AG08395 (cell line): ENCODE measurements around the gene SPZ1.
"Not testable (repeated sequence)": the region's sequence is repeated elsewhere in the genome, so short reads cannot be mapped to it uniquely, and the experiment has no call there.

Experiments
- DNase-seq: peaks from one replicate; pipeline ENCODE4 v3.0.0; 2012; ENCODE audit warnings: mixed read lengths, low spot score

SPZ1 gene, protein sequence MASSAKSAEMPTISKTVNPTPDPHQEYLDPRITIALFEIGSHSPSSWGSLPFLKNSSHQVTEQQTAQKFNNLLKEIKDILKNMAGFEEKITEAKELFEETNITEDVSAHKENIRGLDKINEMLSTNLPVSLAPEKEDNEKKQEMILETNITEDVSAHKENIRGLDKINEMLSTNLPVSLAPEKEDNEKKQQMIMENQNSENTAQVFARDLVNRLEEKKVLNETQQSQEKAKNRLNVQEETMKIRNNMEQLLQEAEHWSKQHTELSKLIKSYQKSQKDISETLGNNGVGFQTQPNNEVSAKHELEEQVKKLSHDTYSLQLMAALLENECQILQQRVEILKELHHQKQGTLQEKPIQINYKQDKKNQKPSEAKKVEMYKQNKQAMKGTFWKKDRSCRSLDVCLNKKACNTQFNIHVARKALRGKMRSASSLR

DNA sequence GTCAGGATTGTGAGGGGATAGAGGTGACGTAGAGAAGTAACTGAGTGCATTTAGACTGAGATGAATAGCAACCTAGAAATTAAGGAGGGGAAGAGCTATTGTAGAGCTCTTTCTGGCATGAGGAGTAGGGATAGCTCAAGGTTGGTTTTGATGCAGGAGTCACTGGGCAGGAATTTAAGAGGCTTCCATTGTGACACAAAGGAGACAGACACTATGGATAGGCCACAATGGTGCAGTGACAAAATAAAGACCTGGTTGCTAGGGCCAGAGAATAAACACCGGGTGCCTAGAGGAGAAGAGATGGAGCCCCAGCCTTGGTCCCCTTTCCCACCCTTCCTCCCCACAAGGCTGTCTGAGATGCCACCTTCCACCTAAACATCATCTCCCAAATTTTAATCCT is at the start of gene SPZ1:
Gene SPZ1, plus strand, starts transcription at position 301 of the 400 bp plus-strand sequence. CDS start 214 bp downstream, outside the sequence.
- no peak for DNase-seq

DNA sequence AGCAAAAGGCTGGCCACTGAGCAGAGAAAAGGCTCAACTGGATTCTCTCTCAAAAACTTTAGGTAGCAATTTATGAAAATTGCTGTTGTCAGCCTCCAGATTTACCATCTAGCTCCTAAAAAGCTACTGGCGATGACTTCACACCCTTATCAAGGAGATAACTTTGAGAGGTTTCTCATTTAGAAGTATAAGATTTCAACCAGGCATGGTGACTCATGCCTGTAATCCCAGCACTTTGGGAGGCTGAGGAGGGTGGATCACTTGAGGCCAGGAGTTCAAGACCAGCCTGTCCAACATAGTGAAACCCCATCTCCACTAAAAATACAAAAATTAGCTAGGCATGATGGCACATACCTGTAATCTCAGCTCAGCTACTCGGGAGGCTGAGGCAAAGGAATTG is 49.3 kb upstream of the SPZ1 start:
- DNase-seq = not testable (repeated sequence)

DNA sequence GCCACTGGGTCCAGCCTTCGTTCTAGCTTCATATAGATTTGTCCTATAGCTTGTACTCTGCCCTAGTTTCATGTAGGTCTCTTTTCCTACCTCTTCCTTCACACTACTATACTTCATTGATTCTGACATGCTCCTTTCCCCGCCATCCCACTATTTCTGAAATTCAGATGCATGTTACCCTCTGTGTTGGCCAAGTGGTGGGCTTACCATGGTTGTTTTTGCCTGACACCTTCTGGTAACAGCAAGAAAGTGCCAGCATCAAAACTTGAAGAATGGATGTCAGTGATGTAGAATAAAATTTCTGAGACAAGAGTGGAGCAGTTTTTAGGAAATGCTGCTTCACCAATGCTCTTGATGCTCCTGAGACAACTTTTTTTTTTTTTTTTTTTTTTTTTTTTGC is 44.5 kb upstream of the SPZ1 start:
- DNase-seq = no peak

DNA sequence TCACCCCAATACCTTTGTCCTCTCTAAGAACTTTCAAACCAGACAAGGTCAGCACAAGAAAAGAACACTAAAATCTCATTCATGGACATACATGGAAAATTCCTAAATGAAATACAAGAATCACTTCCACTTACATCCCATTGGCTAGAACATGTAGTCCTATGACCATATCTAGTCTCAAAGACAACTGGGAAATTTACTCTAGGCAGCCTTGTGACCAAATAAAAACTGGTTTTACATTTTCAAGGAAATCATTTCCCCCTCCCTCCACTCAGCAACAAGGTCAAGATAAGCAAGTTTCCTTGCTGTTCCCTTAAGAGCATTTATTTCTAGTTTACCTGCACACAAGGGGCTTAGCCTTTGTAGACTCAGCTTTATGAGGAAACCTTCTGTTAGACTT is 43.6 kb upstream of the SPZ1 start:
- DNase-seq = no peak

DNA sequence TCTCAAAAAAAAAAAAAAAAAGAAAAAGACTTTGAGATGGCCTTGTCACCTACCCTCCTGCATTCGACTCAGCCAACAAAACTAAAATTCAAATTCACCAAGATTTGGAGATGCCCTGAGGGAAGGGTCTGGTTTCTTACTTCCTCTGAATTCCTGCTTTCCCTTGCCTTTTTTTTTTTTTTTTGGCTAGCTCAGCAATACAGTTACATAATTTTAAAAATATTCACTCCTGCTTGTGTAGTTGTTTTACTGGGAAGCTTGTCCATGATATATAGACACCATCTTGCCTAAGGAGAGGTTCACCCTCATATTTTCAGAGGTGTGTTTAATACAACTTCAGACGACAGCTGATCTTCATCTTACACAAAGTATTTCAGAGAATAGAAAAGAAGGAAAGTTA is 42.6 kb upstream of the SPZ1 start:
- no peak for DNase-seq

DNA sequence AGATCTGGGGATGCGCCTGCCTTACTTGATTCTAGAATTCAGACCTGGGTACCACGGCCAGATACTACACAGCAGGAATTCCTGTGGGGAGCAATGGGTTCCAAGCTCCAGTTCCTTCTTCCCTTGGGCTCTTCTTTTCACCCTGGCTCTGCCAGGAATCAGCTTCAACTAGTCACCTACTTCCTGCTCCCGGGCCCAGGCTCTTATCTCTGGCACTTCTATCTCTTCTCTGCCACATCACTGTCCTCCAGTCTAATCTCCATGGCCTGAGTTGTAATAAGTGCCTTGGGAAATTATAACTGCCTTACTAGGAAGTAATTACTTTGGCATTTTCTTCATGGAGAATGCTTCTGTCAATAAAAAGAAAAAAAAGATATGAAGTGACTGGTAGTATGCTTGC is 37.7 kb upstream of the SPZ1 start:
- no peak for DNase-seq

DNA sequence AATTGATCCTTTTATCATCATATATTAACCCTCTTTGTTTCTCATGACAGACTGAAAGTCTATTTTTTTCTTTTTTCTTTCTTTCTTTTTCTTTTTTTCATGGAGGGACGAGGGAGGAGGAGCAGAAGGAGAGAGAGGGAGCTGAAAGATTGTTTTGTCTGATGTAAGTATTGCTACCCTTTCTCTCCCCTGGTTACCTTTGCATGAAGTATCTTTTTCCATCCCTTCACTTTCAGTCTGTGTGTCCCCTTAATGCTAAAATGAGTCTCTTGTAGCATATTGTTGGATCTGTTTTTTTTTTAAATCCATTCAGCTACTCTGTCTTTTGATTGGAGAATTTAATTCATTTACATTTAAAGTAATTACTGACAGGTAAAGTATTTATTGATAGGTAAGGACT is 36.4 kb upstream of the SPZ1 start:
- DNase-seq = no peak

DNA sequence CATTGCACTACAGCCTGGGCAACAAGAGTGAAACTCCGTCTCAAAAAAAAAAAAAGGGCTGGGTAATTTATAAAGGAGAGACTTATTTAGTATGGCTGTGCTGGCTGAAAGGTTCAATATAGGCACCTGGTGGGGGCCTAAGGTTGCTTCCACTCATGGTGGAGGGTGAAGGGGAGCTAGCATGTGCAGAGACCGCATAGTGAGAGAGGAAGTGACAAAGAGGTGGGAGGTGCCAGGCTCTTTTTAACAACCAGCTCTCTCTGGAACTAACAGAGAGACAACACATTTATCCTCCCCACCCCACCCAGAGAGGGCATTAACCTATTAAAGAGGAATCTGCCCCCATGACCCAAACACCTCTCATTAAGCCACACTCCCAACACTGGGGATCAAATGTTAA is 35.1 kb upstream of the SPZ1 start:
- DNase-seq = no peak

DNA sequence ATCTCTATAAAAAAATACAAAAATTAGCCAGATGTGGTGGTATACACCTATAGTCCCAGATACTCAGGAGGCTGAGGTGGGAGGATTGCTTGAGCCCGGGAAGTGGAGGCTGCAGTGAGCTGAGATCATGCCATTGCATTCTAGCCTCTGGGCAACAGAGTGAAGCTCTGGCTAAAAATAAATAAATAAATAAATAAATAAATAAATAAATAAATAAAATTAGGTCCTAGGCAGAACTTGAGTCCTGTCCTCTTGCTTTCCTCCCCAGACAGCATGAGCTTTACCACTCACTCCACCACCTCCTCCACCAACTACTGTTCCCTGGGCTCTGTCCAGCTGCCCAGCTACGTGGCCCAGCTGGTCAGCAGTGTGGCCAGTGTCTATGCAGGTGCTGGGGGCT is 31.6 kb upstream of the SPZ1 start:
- no peak for DNase-seq

DNA sequence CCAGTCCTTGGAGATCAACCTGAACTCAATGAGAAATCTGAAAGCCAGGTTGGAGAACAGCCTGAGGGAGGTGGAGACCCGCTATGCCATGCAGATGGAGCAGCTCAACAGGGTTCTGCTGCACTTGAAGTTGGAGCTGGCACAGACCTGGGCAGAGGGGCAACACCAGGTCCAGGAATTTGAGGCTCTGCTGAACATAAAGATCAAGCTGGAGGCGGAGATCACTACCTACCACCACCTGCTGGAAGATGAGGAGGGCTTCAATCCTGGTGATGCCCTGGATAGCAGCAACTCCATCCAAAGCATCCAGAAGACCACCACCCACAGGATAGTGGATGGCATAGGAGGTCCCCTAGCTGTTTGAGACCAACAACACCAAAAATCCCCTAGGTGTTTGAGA is 30.5 kb upstream of the SPZ1 start:
- DNase-seq = no peak

DNA sequence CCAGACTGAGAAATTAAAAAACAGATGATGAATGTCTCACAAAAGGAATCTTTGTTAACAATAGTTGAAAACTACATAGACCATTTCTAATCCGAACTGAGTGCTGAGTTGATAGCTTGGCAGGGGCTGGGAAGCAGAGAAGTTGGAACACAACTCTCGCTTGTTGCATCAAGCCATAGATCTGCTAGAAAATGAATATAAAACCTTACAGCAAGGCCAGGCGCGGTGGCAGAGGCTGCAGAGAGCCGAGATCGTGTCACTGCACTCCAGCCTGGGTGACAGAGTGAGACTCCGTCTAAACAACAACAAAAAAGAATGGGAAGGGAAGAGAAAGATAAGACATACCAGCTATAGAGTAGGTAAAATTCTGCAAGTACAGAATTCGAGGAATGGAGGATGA is 28.0 kb upstream of the SPZ1 start:
- DNase-seq = no peak

DNA sequence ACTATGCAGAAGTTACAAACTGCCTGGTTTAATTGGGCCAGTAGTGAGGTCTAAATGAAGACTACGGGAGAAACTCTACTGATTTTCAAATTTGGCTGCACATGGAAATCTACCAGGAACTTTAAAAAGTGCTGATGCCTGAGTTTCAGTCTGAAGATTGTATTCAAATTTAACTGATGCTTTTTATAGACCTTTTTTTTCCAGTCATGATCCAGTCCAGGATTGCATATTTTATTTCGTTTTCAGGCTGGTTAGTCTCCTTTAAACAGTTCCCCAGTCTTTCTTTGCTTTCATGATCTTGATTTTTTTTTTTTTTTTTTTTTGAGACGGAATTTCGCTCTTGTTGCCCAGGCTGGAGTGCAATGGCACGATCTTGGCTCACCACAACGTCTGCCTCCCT is 23.7 kb upstream of the SPZ1 start:
- DNase-seq = no peak

DNA sequence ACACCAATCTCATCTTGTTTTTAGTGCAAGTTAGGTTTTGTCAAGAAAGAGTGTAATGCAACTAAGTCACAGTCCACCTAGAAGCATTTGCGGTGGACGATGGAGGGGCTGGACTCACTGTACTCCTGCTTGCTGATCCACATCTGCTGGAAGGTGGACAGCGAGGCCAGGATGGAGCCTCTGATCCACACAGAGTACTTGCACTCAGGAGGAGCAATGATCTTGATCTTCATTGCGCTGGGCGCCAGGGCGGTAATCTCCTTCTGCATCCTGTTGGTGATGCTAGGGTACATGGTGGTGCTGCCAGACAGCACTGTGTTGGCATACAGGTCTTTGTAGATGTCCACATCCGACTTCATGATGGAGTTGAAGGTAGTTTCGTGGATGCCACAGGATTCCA is 20.2 kb upstream of the SPZ1 start:
- DNase-seq = no peak

DNA sequence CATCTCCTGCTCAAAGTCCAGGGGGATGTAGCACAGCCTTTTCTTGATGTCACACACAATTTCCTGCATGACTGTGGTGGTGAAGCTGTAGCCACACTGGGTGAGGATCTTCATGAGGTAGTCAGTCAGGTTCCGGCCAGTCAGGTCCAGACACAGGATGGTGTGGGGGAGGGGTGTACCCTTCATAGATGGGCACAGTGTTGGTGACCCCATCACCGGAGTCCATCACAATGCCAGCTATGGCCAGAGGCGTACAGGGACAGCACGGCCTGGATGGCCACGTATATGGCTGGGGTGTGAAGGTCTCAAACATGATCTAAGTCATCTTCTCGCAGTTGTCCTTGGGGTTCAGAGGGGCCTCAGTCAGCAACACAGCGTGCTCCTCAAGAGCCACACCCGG is 19.7 kb upstream of the SPZ1 start:
- DNase-seq = no peak

DNA sequence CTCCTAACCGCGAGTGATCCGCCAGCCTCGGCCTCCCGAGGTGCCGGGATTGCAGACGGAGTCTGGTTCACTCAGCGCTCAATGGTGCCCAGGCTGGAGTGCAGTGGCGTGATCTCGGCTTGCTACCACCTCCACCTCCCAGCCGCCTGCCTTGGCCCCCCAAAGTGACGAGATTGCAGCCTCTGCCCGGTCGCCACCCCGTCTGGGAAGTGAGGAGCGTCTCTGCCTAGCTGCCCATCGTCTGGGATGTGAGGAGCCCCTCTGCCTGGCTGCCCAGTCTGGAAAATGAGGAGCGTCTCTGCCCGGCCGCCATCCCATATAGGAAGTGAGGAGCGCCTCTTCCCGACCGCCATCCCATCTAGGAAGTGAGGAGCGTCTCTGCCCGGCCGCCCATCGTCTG is 19.0 kb upstream of the SPZ1 start:
- not testable (repeated sequence) for DNase-seq

DNA sequence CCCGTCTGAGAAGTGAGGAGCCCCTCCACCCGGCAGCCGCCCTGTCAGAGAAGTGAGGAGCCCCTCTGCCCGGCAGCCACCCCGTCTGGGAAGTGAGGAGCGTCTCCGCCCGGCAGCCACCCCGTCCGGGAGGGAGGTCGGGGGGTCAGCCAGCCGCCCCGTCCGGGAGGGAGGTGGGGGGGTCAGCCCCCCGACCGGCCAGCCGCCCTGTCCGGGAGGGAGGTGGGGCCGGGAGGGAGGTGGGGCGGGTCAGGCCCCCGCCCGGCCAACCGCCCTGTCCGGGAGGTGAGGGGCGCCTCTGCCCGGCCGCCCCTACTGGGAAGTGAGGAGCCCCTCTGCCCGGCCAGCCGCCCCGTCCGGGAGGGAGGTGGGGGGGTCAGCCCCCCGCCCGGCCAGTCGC is 18.5 kb upstream of the SPZ1 start:
- DNase-seq = not testable (repeated sequence)

DNA sequence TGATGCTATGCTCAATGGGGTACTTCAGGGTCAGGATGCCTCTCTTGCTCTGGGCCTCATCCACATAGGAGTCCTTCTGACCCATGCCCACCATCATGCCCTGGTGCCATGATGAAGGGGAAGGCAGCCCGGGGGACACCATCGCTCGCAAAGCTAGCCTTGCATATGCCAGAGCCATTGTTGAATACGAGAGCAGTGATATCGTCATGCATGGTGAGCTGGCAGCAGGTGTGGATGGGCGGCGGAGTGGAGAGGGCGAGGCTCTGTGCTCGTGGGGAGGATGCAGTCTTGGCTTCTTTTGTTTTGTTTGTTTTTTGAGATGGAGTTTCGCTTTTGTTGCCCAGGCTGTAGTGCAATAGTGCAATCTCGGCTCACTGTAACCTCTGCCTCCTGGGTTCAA is 17.2 kb upstream of the SPZ1 start:
- DNase-seq = no peak

DNA sequence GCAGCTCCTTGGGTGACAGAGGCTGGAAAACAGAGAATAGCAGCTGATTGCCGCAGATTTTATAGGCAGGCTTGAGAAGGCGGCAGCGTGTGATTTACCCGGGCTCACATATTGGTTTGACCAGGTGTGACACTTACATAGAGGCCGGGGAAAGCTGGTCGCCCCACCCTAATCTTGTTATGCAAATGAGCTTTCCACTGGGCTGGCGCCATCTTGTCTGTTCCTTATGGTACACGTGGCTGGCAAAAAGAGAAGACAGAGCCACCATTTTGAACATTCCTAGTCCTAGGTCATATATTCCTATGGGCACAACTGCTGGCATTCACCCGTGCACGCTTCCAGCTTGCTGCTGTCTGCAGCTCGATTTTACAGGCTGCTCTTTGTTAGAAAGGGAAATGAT is 11.3 kb upstream of the SPZ1 start:
- DNase-seq = no peak

DNA sequence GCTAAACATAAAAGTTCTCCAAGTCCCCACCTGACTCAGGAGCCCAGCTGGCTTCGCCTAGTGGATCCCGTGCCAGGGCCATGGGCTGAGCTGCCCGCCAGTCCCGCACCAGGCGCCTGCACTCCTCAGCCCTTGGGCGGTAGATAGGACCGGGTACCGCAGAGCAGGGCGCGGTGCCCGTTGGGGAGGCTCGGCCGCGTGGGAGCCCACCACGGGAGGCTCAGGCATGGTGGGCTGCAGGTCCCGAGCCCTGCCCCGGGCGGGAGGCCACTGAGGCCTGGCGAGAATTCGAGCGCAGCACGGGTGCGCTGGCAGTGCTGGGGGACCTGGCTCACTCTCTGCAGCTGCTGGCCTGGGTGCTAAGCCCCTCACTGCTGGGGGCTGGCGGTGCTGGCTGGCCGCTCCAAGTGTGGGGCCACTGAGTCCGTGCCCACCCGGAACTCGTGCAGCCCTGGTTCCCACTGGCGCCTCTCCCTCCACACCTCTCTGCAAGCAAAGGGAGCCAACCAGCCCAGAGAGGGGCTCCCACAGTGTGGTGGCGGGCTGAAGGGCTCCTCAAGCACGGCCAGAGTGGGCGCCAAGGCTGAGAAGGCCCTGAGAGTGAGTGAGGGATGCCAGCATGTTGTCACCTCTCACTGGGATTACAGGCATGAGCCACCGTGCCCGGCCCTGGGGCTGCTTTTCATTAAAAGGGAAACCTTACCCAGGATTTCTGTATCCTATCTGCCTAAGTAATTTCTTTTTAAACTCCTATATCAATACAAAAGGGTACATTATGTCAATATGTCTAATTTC is 9.7 kb upstream of the SPZ1 start:
- DNase-seq = no peak

DNA sequence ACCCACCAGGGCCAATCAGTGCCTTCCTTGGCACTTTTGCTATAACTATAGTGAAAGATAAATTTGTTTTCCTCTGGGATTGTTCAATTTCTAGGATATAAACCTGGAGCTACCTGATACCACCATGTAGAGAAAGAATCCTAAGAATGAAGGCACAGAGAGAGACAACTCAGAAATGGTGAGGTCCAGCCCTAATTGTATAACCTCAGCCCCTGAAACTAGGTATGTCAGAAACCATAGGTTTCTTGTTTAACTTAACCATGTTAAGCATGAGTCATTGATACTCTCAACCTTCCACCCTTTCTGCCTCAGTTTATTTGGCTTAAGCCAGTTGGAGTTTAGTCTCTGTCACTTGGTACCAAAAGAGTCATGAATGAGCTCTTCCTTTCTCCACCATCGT is 4.6 kb upstream of the SPZ1 start:
- no peak for DNase-seq

DNA sequence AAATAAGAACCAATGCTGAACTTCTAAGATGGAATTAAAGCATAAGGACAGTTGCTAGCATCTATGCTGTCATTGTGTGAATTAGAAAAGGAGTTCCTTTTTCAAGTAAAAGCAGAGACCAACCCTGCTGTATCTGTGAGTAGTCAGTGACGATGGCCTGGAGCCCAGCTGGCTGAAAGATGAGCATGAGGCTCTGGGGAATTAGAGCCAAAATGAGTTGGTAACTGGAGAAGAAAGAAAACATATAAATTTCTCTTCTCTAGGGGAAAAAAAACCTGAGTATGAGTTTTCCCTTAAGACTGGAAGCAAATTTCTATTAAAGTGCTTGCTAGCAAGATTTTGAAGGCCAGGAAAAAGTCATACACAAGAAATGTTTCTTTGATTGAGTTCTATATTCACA is 1.6 kb upstream of the SPZ1 start:
- peak; percentile 58 for DNase-seq

DNA sequence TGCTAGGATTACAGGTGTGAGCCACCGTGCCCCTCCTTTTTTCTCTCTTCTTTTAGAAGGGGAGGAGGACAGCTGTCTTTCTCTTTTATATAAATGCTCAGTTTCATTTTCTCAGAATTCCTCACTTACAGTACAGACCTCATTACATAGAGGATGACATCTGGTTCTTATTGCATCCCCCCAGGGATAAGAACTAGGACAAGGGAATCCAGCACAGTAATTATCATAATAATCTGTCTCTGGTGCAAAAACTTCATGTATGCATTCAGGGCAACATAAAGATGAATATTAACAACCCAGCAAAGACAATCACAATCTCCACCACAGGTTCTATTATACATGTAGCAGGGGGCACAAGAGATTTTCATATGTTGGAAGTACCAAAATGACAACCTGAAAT is 5.1 kb downstream of the SPZ1 start:
- DNase-seq = no peak

DNA sequence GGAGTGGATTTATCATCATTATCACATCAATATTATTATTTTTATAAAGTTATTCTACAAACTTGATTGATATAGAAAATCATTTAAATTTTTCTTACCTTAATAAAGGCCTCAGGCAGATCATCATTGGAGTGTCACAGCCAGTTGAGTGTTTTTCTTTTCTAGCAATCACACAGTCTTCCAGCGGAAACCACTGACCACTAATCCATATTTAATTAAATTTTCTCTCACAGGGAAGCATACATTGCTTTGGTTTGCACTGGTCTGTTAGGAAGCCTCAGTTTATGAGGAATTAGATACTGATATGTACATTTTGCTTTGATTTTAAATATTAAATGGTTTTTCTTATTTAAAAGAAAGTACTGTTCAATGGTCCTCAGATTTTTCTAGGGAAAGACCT is 6.7 kb downstream of the SPZ1 start:
- DNase-seq = no peak

DNA sequence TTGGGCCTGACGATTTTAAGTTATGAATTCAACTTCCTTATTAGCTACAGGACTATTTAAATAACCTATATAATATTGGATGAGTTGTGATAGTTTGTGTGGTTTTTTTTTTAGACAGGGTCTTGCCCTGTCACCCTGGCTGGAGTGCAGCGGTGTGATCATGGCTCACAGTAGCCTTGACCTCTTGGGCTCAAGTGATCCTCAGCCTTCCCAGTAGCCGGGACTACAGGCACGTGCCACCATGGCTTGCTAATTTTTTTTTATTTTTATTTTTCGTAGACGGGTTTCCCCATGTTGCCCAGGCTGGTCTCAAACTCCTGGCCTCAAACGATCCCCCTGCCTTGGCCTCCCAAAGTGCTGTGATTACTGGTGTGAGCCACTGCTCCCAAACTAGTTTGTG is 17.6 kb downstream of the SPZ1 start:
- no peak for DNase-seq
